T-helper 1 cell treated with Interleukin-12 subunit alpha and Interleukin-12 subunit beta and Interleukin-4 antibody, amounts not matched to agents 30 μg/mL and 1 μg/mL, for 36 hours (primary cell): Measurements from ENCODE around the gene CT47C1.
"Not testable (repeated sequence)": the region's sequence is repeated elsewhere in the genome, so short reads cannot be mapped to it uniquely, and the experiment has no call there.

Experiments
- H3K27ac Mint-ChIP-seq: one replicate; pipeline ENCODE4 v1.8.0; 2021; ENCODE audit warnings: mild to moderate bottlenecking, mixed read lengths
- H3K27me3 Mint-ChIP-seq: one replicate; pipeline ENCODE4 v1.8.0; 2021; ENCODE audit warnings: low read depth, mixed read lengths
- H3K36me3 Mint-ChIP-seq: one replicate; pipeline ENCODE4 v1.8.0; 2021; ENCODE audit warnings: low read depth, mixed read lengths
- H3K4me1 Mint-ChIP-seq: one replicate; pipeline ENCODE4 v1.8.0; 2021; ENCODE audit warnings: low read depth, mixed read lengths
- H3K4me3 Mint-ChIP-seq: one replicate; pipeline ENCODE4 v1.8.0; 2021; ENCODE audit warnings: mild to moderate bottlenecking, moderate library complexity, mixed read lengths
- H3K9me3 Mint-ChIP-seq: one replicate; pipeline ENCODE4 v1.8.0; 2021; ENCODE audit warnings: mixed read lengths

Gene CT47C1

GRCh38 chrX:119072744-119073143 lies at the start of gene CT47C1:
CT47C1 (plus strand) TSS chrX:119072993; CDS start chrX:119073226, 233 bp downstream.
- H3K27ac Mint-ChIP-seq, result no peak within 1 kb of the TSS
- no peaks in the 10 kb centered on the region for H3K4me1 Mint-ChIP-seq
- no peaks in the 10 kb centered on the region for H3K27me3 Mint-ChIP-seq
- H3K4me3 Mint-ChIP-seq, result no peak within 1 kb of the TSS
- no peaks in the 10 kb centered on the region for H3K9me3 Mint-ChIP-seq
- no peaks in the 10 kb centered on the region for H3K36me3 Mint-ChIP-seq

- Mint-ChIP-seq H3K36me3 (no peaks in the 10 kb centered on the region), H3K27me3 (no peaks in the 10 kb centered on the region), H3K9me3 (no peaks in the 10 kb centered on the region), H3K27ac (no peak overlapping the region), H3K4me1 (no peaks in the 10 kb centered on the region), H3K4me3 (no peak overlapping the region)
Measured at GRCh38 chrX:119025900-119026299, 46.9 kb upstream of the CT47C1 start.

DNA sequence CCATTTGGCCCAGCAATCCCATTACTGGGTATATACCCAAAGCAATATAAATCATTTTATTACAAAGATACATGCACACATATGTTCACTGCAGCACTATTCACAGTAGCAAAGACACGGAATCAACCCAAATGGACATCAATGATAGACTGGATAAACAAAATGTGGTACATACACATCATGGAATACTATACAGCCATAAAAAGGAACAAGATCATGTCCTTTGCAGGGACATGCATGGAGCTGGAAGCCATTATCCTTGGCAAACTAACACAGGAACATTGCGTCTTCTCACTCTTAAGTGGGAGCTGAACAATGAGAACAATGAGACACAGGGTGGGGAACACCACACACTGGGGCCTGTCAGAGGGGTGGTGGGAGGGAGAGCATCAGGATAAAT lies 46.4 kb upstream of the CT47C1 start:
- H3K4me3 Mint-ChIP-seq, H3K27ac Mint-ChIP-seq, H3K4me1 Mint-ChIP-seq: not testable (repeated sequence)

GRCh38 chrX:119027960-119028732 lies 44.6 kb upstream of the CT47C1 start:
- H3K36me3 Mint-ChIP-seq, H3K4me1 Mint-ChIP-seq, H3K4me3 Mint-ChIP-seq, H3K27ac Mint-ChIP-seq, H3K9me3 Mint-ChIP-seq, H3K27me3 Mint-ChIP-seq: not testable (repeated sequence)

More for the DNA sequence above, 46.4 kb upstream of the CT47C1 start:
- H3K36me3 Mint-ChIP-seq, H3K9me3 Mint-ChIP-seq, H3K27me3 Mint-ChIP-seq: not testable (repeated sequence)

DNA sequence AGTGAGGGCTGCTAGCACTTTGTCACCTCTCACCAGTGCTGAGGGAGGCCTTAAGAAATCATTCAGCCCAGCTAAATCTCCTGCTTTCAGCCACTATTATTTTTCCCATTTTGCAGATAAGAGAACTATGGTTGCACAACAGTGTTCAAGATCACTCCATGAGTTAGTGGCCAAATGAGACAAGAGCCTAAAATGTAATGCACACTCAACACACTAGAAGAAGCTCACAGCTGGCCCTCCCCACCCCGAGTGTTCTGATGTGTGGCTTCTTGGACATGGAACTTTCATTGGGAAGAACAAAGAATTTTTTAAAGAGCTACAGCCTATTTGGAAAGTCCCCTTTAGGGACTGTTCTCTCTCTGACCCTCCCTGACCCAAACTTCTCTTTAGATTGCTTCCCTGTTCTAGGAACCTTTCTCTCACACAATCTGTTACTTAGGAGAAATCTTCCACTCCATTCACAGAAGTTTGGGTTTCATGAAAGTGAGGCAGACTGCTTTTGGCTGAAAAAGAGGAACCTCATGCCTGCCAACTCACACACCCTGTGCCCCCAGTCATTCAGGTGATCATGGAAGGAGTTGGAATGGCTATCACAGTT lies 44.0 kb upstream of the CT47C1 start:
- no peaks in the 10 kb centered on the region for H3K9me3 Mint-ChIP-seq
- no peaks in the 10 kb centered on the region for H3K36me3 Mint-ChIP-seq
- no peaks in the 10 kb centered on the region for H3K27me3 Mint-ChIP-seq
- no peak overlapping the region for H3K27ac Mint-ChIP-seq
- H3K4me3 Mint-ChIP-seq, result no peak overlapping the region
- no peaks in the 10 kb centered on the region for H3K4me1 Mint-ChIP-seq

DNA sequence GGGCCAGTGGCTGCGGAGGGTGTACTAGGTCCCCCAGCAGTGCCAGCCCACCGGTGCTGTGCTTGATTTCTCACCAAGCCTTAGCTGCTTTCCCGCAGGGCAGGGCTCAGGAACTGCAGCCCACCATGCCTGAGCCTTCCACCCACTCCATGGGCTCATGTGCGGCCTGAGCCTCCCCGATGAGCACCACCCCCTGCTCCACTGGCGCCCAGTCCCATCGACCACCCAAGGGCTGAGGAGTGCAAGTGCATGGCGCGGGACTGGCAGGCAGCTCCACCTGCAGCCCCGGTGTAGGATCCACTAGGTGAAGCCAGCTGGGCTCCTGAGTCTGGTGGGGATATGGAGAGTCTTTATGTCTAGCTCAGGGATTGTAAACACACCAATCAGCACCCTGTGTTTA lies 43.1 kb upstream of the CT47C1 start:
- not testable (repeated sequence) for H3K36me3 Mint-ChIP-seq, H3K4me3 Mint-ChIP-seq, H3K27me3 Mint-ChIP-seq, H3K27ac Mint-ChIP-seq, H3K4me1 Mint-ChIP-seq, H3K9me3 Mint-ChIP-seq

DNA sequence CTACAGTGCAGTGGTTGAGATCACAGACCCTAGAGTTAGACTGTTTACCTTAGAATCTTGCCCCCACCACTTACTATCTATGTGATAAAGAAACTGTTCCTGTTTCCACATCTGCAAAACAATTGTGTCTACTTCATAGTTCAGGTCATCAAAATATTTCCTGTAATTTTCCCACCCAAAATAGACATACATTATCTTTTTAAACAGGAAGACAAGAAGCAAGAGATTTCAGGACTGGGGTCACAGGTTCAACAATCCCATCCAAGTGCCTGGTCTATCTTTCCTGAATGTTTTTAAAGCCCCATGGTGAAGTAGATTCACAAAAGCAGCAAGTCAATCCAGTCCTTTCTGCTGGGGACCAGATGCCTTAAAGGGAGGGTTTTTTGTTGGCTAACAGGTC lies 41.8 kb upstream of the CT47C1 start:
- no peak overlapping the region for H3K27ac Mint-ChIP-seq
- H3K4me1 Mint-ChIP-seq, result no peaks in the 10 kb centered on the region
- H3K9me3 Mint-ChIP-seq, result no peaks in the 10 kb centered on the region
- H3K36me3 Mint-ChIP-seq, result no peaks in the 10 kb centered on the region
- H3K4me3 Mint-ChIP-seq, result no peak overlapping the region
- no peaks in the 10 kb centered on the region for H3K27me3 Mint-ChIP-seq

DNA sequence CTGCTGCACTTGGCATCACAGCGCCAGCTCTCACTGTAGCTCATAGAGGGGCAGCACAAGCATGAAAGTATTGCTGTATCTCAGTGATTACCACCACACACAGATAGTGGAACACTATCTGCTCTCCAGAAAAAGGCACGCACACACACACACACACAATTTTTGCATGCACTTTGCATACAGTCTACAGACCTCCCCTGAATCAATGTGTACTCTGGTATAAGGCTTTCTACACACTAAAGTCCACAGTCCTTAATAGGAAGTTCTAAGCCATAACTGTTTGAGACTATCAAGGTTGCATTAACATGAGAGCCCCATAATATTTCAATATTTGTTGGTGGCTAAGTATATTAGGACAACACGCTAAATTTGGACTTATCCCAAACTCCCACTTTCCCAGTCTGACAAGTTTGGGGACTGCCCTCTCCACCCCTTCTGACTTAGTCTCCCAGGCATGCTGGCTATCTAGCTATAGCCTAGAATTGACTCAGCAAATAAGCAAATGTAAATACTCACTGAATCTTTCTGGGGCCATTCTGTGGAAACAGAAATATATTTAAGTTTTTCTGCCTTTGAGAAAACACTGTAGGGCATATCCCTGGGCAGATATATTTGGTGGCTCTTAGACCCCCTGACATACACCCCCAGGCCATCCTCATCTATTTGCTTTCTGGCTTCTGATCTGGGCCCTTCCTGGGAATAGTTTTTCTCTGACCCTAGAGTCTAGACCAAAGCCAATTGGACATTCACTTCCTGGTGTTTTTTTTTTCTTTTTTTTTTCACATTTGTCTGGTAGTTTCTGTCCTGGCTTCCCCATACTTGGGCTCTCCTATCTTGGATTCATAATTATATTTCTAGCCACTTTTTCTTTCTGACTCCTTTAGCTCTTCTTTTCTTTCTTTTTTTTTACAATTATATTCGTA lies 36.4 kb upstream of the CT47C1 start:
- H3K4me3 Mint-ChIP-seq, result no peak overlapping the region
- H3K36me3 Mint-ChIP-seq, result no peaks in the 10 kb centered on the region
- no peaks in the 10 kb centered on the region for H3K9me3 Mint-ChIP-seq
- no peak overlapping the region for H3K27ac Mint-ChIP-seq
- no peaks in the 10 kb centered on the region for H3K27me3 Mint-ChIP-seq
- H3K4me1 Mint-ChIP-seq, result no peaks in the 10 kb centered on the region

- no peaks in the 10 kb centered on the region for H3K36me3 Mint-ChIP-seq
- H3K27ac Mint-ChIP-seq, result no peak overlapping the region
- H3K27me3 Mint-ChIP-seq, result no peaks in the 10 kb centered on the region
- no peak overlapping the region for H3K4me3 Mint-ChIP-seq
- no peaks in the 10 kb centered on the region for H3K4me1 Mint-ChIP-seq
- H3K9me3 Mint-ChIP-seq, result no peaks in the 10 kb centered on the region
Measured at GRCh38 chrX:119040432-119040831, 32.4 kb upstream of the CT47C1 start.

GRCh38 chrX:119041175-119041574 lies 31.6 kb upstream of the CT47C1 start:
- Mint-ChIP-seq H3K9me3 (no peaks in the 10 kb centered on the region), H3K27ac (no peak overlapping the region), H3K4me1 (no peaks in the 10 kb centered on the region), H3K4me3 (no peak overlapping the region), H3K36me3 (no peaks in the 10 kb centered on the region), H3K27me3 (no peaks in the 10 kb centered on the region)

- Mint-ChIP-seq H3K36me3 (no peaks in the 10 kb centered on the region), H3K4me3 (no peak overlapping the region), H3K9me3 (no peaks in the 10 kb centered on the region), H3K27me3 (peaks cover 5% of the 10 kb centered on the region), H3K4me1 (no peaks in the 10 kb centered on the region), H3K27ac (no peak overlapping the region)
Measured at GRCh38 chrX:119042040-119042439, 30.8 kb upstream of the CT47C1 start.

DNA sequence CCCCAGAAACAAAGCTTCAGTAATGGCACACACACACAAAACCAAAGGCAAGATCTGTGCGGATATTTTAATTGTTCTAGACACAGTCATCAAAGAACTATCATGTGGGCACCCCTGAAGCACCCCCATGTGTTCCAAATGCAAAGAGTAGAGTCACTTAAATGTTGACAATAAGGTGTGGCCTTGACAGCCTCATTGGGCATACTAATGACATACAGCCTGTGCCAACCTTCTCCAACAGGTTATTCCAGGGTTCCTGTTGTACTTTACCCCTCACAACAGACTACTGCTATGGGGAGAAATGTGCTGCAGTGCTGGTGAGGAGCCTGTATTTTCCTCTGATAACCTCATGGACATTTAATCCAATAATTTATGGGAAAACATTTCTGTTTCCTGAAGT lies 29.8 kb upstream of the CT47C1 start:
- Mint-ChIP-seq H3K4me3 (no peak overlapping the region), H3K4me1 (no peaks in the 10 kb centered on the region), H3K9me3 (no peaks in the 10 kb centered on the region), H3K36me3 (no peaks in the 10 kb centered on the region), H3K27ac (no peak overlapping the region), H3K27me3 (peaks cover 6% of the 10 kb centered on the region)

- no peak overlapping the region for H3K4me3 Mint-ChIP-seq
- H3K27ac Mint-ChIP-seq, result no peak overlapping the region
- no peaks in the 10 kb centered on the region for H3K36me3 Mint-ChIP-seq
- H3K4me1 Mint-ChIP-seq, result no peaks in the 10 kb centered on the region
- peaks cover 8% of the 10 kb centered on the region for H3K27me3 Mint-ChIP-seq
- H3K9me3 Mint-ChIP-seq, result no peaks in the 10 kb centered on the region
Measured at GRCh38 chrX:119045884-119046283, 26.9 kb upstream of the CT47C1 start.

DNA sequence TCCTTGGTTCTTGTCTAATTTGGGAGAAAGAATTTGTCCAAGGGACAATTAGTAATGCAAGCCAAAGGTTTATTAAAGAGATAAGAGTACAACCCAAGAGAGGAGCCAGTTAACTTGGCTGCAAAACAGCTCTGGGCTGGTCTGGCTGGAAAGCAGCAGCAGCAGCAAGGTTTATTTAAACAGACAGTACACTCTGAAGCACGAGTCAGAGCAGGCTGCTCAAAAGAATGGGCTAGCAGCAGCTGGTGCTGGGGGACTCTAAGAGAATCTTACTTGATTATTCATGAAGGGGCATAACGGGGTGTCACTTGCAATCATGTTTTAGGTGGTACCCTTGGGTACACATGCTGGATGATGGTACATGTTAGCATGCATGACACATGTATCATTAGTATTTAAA lies 17.1 kb upstream of the CT47C1 start:
- Mint-ChIP-seq H3K9me3 (no peaks in the 10 kb centered on the region), H3K27ac (no peak overlapping the region), H3K27me3 (peaks cover 3% of the 10 kb centered on the region), H3K36me3 (no peaks in the 10 kb centered on the region), H3K4me3 (no peak overlapping the region), H3K4me1 (no peaks in the 10 kb centered on the region)
